MM.1S (cell line): ENCODE measurements around the gene MUC12.
"Not testable (repeated sequence)": the region's sequence is repeated elsewhere in the genome, so short reads cannot be mapped to it uniquely, and the experiment has no call there.

Source experiments
- DNase-seq: peaks from one replicate; pipeline ENCODE4 v3.0.0-alpha.2; 2015
- H2AFZ ChIP-seq: fragments of 300-600 bp; sonication (generic); 2 replicates; pipeline ENCODE4 v1.6.0; 2016; ENCODE audit warnings: antibody characterized with exemption, low read length
- H3F3A ChIP-seq: fragments of 300-600 bp; sonication (generic); 2 replicates; pipeline ENCODE4 v1.6.1; 2016; ENCODE audit warnings: mild to moderate bottlenecking, antibody characterized with exemption, low read length, moderate library complexity, mixed read lengths; ENCODE audit not compliant: insufficient read depth
- H3K27ac ChIP-seq: fragments of 300-600 bp; sonication (generic); 2 replicates; pipeline ENCODE4 v1.5.1; 2016; ENCODE audit warnings: mild to moderate bottlenecking, low read length
- H3K27me3 ChIP-seq: fragments of 300-600 bp; sonication (generic); replicated peaks from 2 replicates; pipeline ENCODE4 v1.6.0; 2016; ENCODE audit warnings: low read length; ENCODE audit not compliant: insufficient read depth
- H3K36me3 ChIP-seq: fragments of 300-600 bp; sonication (generic); replicated peaks from 2 replicates; pipeline ENCODE4 v1.6.1; 2016; ENCODE audit warnings: mild to moderate bottlenecking, low read length, mixed read lengths; ENCODE audit not compliant: insufficient read depth
- H3K4me1 ChIP-seq: fragments of 300-600 bp; sonication (generic); 2 replicates; pipeline ENCODE4 v1.6.1; 2016; ENCODE audit warnings: low read length, mixed read lengths
- H3K4me2 ChIP-seq: fragments of 300-600 bp; sonication (generic); 2 replicates; pipeline ENCODE4 v1.6.0; 2016; ENCODE audit warnings: low read depth, low read length
- H3K4me3 ChIP-seq: fragments of 300-600 bp; sonication (generic); 2 replicates; pipeline ENCODE4 v1.5.1; 2016; ENCODE audit warnings: low read length, mixed read lengths
- H3K79me2 ChIP-seq: fragments of 300-600 bp; sonication (generic); 2 replicates; pipeline ENCODE4 v1.6.1; 2016; ENCODE audit warnings: mixed run types, low read length, mixed read lengths
- H3K9ac ChIP-seq: fragments of 300-600 bp; sonication (generic); 2 replicates; pipeline ENCODE4 v1.6.1; 2016; ENCODE audit warnings: low read length, mixed read lengths
- H3K9me2 ChIP-seq: fragments of 300-600 bp; sonication (generic); replicated peaks from 2 replicates; pipeline ENCODE4 v1.6.1; 2016; ENCODE audit warnings: mild to moderate bottlenecking, low read length, mixed read lengths; ENCODE audit not compliant: insufficient read depth
- H3K9me3 ChIP-seq: fragments of 300-600 bp; sonication (generic); replicated peaks from 2 replicates; pipeline ENCODE4 v1.6.1; 2016; ENCODE audit warnings: mild to moderate bottlenecking, low read length, mixed read lengths; ENCODE audit not compliant: insufficient read depth
- H4K20me1 ChIP-seq: fragments of 300-600 bp; sonication (generic); 2 replicates; pipeline ENCODE4 v1.6.1; 2016; ENCODE audit warnings: mild to moderate bottlenecking, low read length, moderate library complexity, mixed read lengths; ENCODE audit not compliant: insufficient read depth
- CTCF ChIP-seq: fragments of 300-600 bp; sonication (generic); IDR thresholded peaks from 2 replicates; pipeline ENCODE4 v1.5.1; 2016; ENCODE audit warnings: antibody characterized with exemption, low read length, mixed read lengths
- EZH2 ChIP-seq: fragments of 300-600 bp; sonication (generic); optimal IDR thresholded peaks from 2 replicates; pipeline ENCODE3; 2017; ENCODE audit warnings: low read depth, mild to moderate bottlenecking, antibody characterized with exemption, low read length, mixed read lengths
- EZH2phosphoT487 ChIP-seq: fragments of 300-600 bp; sonication (generic); IDR thresholded peaks from 2 replicates; pipeline ENCODE4 v1.6.1; 2018; ENCODE audit warnings: antibody characterized with exemption, low read length

Gene MUC12

GRCh38 chr7:100929808-100930174 lies 39.6 kb upstream of the MUC12 start:
- H3K9ac ChIP-seq, result no peak overlapping the region
- no peak for DNase-seq

GRCh38 chr7:100933734-100934133 lies 35.6 kb upstream of the MUC12 start:
- H3K4me3 ChIP-seq, result no peak overlapping the region
- H2AFZ ChIP-seq, result no peak overlapping the region
- no peak overlapping the region for H3K27ac ChIP-seq
- no peaks in the 10 kb centered on the region for H3K9me2 ChIP-seq
- no peaks in the 10 kb centered on the region for H3K36me3 ChIP-seq
- no peaks in the 10 kb centered on the region for H3K9me3 ChIP-seq
- H3K27me3 ChIP-seq, result peaks cover 83% of the 10 kb centered on the region
- H3K9ac ChIP-seq, result no peak overlapping the region
- DNase-seq, result no peak
- no peaks in the 10 kb centered on the region for H3K4me1 ChIP-seq
- TF ChIP-seq CTCF (no peak), EZH2phosphoT487 (no peak), EZH2 (no peak)
- H3F3A ChIP-seq, result no peaks in the 10 kb centered on the region
- no peaks in the 10 kb centered on the region for H3K79me2 ChIP-seq
- H4K20me1 ChIP-seq, result no peaks in the 10 kb centered on the region
- H3K4me2 ChIP-seq, result no peak overlapping the region

More at GRCh38 chr7:100929808-100930174, 39.6 kb upstream of the MUC12 start:
- Histone ChIP-seq H2AFZ (no peak overlapping the region), H3K27ac (no peak overlapping the region), H3K79me2 (no peaks in the 10 kb centered on the region), H3F3A (no peaks in the 10 kb centered on the region), H4K20me1 (no peaks in the 10 kb centered on the region), H3K36me3 (no peaks in the 10 kb centered on the region), H3K4me1 (no peaks in the 10 kb centered on the region), H3K9me3 (no peaks in the 10 kb centered on the region), H3K9me2 (no peaks in the 10 kb centered on the region), H3K4me2 (no peak overlapping the region), H3K27me3 (peaks cover 62% of the 10 kb centered on the region), H3K4me3 (no peak overlapping the region)
- no peak for TF ChIP-seq CTCF

- H2AFZ ChIP-seq, H3K9me2 ChIP-seq, H3K4me2 ChIP-seq, H3K27ac ChIP-seq, H3K9me3 ChIP-seq, H3K4me1 ChIP-seq, H3K36me3 ChIP-seq, H3F3A ChIP-seq, H4K20me1 ChIP-seq, H3K9ac ChIP-seq, DNase-seq, H3K4me3 ChIP-seq, H3K79me2 ChIP-seq: not testable (repeated sequence)
- H3K27me3 ChIP-seq, result peaks cover 74% of the 10 kb centered on the region
Measured at GRCh38 chr7:100935381-100935780, 34.0 kb upstream of the MUC12 start.

- not testable (repeated sequence) for H3K9me2 ChIP-seq, H3K4me2 ChIP-seq, H3K4me1 ChIP-seq, H2AFZ ChIP-seq, DNase-seq, H3K27ac ChIP-seq, H3K36me3 ChIP-seq, H3K9me3 ChIP-seq, H3K79me2 ChIP-seq, H3K4me3 ChIP-seq, H4K20me1 ChIP-seq, H3F3A ChIP-seq, H3K9ac ChIP-seq
- peaks cover 66% of the 10 kb centered on the region for H3K27me3 ChIP-seq
Measured at GRCh38 chr7:100936167-100936566, 33.2 kb upstream of the MUC12 start.
